HUES48 (cell line): ENCODE results near the gene CMTM8.
A peak's percentile ranks its signal among the peaks of the same experiment; 100 is the strongest.

Experiments
- H3K27ac ChIP-seq: one replicate; pipeline ENCODE4 v1.7.0; 2013; ENCODE audit warnings: low read depth, low read length, inconsistent platforms
- H3K27me3 ChIP-seq: 2 replicates; pipeline ENCODE4 v1.6.1; 2013; ENCODE audit warnings: mild to moderate bottlenecking, low read length; ENCODE audit not compliant: control insufficient read depth, insufficient read depth
- H3K36me3 ChIP-seq: 2 replicates; pipeline ENCODE4 v1.6.1; 2013; ENCODE audit warnings: low read length; ENCODE audit not compliant: control insufficient read depth, insufficient read depth
- H3K4me1 ChIP-seq: 2 replicates; pipeline ENCODE4 v1.6.1; 2013; ENCODE audit warnings: mild to moderate bottlenecking, low read length; ENCODE audit not compliant: control insufficient read depth, insufficient read depth
- H3K4me3 ChIP-seq: 2 replicates; pipeline ENCODE4 v1.5.1; 2013; ENCODE audit warnings: mild to moderate bottlenecking, low read depth, low read length
- H3K9ac ChIP-seq: 2 replicates; pipeline ENCODE4 v1.6.1; 2013; ENCODE audit warnings: mild to moderate bottlenecking, low read depth, low read length, moderate library complexity
- H3K9me3 ChIP-seq: 2 replicates; pipeline ENCODE4 v1.6.1; 2013; ENCODE audit warnings: low read length; ENCODE audit not compliant: control insufficient read depth, insufficient read depth

The CMTM8 gene

DNA sequence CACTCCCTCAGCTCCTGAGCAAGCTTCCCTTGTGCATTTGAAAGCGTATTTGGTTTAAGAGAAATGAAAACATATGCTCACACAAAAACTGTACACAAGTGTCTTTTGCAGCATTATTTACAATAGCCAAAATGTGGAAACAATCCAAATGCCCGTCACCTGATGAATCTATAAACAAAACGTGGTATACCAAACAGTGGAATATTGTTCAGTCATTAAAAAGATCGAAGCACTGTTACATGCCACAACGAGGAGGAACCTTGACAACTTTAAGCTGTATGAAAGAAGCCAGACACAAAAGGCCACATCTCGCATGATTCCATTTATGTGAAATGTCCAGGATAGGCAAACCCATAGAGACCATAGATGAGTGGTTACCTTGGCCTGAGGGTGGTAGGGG is 81.6 kb downstream of the CMTM8 start:
- H3K9me3 ChIP-seq, result no peaks in the 10 kb centered on the region
- H3K4me1 ChIP-seq, result peaks cover 30% of the 10 kb centered on the region
- H3K27ac ChIP-seq, result no peak overlapping the region
- H3K4me3 ChIP-seq, result no peak overlapping the region
- H3K36me3 ChIP-seq, result no peaks in the 10 kb centered on the region
- H3K9ac ChIP-seq, result no peak overlapping the region
- no peaks in the 10 kb centered on the region for H3K27me3 ChIP-seq

DNA sequence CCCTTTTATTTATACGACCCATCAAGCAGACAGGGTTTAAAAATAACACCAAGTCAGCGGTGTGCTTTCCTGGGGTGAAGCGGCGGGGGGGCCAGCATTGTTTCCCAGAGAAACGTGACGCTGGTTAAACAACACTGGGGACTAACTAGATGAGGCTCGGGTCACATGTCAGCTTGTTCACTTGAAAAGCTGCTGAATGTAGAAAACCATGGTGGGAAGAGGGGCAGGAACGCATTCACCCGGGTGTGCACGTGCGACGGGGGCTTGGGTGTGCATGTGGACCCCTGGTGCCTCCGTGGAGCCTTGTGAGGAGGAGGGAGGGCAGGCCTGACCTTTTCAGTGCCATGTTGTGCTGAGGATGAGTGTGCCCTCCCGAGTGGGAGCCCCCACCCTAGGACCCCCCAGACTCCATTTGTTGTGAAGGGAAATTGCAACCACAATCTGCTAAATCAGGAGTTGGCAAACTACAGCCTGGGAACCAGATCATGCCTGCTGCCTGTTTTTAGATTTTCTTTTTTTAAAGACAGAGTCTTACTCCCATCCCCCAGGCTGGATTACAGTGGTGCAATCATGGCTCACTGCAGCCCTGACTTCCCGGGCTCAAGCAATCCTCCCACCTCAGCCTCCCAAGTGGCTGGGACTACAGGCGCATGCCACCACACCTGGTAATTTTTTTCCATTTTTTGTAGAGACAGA is 82.8 kb downstream of the CMTM8 start:
- no peaks in the 10 kb centered on the region for H3K9me3 ChIP-seq
- H3K9ac ChIP-seq, result 0 out of 2 replicates have a peak overlapping the region, but pooled peaks have one; percentile 13
- no peaks in the 10 kb centered on the region for H3K27me3 ChIP-seq
- H3K36me3 ChIP-seq, result no peaks in the 10 kb centered on the region
- H3K27ac ChIP-seq, result peak overlapping the region; percentile 69
- no peak overlapping the region for H3K4me3 ChIP-seq
- peaks cover 41% of the 10 kb centered on the region for H3K4me1 ChIP-seq

- Histone ChIP-seq H3K4me1 (peaks cover 41% of the 10 kb centered on the region), H3K27ac (no peak overlapping the region), H3K27me3 (no peaks in the 10 kb centered on the region), H3K9ac (no peak overlapping the region), H3K9me3 (no peaks in the 10 kb centered on the region), H3K36me3 (no peaks in the 10 kb centered on the region), H3K4me3 (no peak overlapping the region)
Measured at GRCh38 chr3:32322311-32322710, 83.8 kb downstream of the CMTM8 start.

GRCh38 chr3:32323604-32324003 is 85.1 kb downstream of the CMTM8 start:
- no peaks in the 10 kb centered on the region for H3K36me3 ChIP-seq
- no peaks in the 10 kb centered on the region for H3K27me3 ChIP-seq
- peaks cover 41% of the 10 kb centered on the region for H3K4me1 ChIP-seq
- no peak overlapping the region for H3K27ac ChIP-seq
- no peaks in the 10 kb centered on the region for H3K9me3 ChIP-seq
- H3K9ac ChIP-seq, result no peak overlapping the region
- no peak overlapping the region for H3K4me3 ChIP-seq

- Histone ChIP-seq H3K9ac (no peak overlapping the region), H3K36me3 (no peaks in the 10 kb centered on the region), H3K4me1 (peaks cover 38% of the 10 kb centered on the region), H3K9me3 (no peaks in the 10 kb centered on the region), H3K27me3 (no peaks in the 10 kb centered on the region), H3K4me3 (no peak overlapping the region), H3K27ac (peak overlapping the region; percentile 26)
Measured at GRCh38 chr3:32325201-32325600, 86.7 kb downstream of the CMTM8 start.

GRCh38 chr3:32325927-32326326 is 87.4 kb downstream of the CMTM8 start:
- Histone ChIP-seq H3K9ac (no peak overlapping the region), H3K36me3 (no peaks in the 10 kb centered on the region), H3K27ac (peak overlapping the region; percentile 26), H3K4me1 (peaks cover 31% of the 10 kb centered on the region), H3K4me3 (no peak overlapping the region), H3K27me3 (no peaks in the 10 kb centered on the region), H3K9me3 (no peaks in the 10 kb centered on the region)

GRCh38 chr3:32326795-32327194 is 88.3 kb downstream of the CMTM8 start:
- H3K9me3 ChIP-seq, result no peaks in the 10 kb centered on the region

GRCh38 chr3:32334675-32335074 is 96.2 kb downstream of the CMTM8 start:
- no peaks in the 10 kb centered on the region for H3K36me3 ChIP-seq
- H3K4me1 ChIP-seq, result peaks cover 13% of the 10 kb centered on the region; the same call in 1 of the 2 replicates
- H3K4me3 ChIP-seq, result no peak overlapping the region
- no peaks in the 10 kb centered on the region for H3K9me3 ChIP-seq
- H3K9ac ChIP-seq, result no peak overlapping the region
- H3K27me3 ChIP-seq, result no peaks in the 10 kb centered on the region
- no peak overlapping the region for H3K27ac ChIP-seq

More at GRCh38 chr3:32326795-32327194, 88.3 kb downstream of the CMTM8 start:
- Histone ChIP-seq H3K36me3 (no peaks in the 10 kb centered on the region), H3K4me3 (no peak overlapping the region), H3K4me1 (peaks cover 24% of the 10 kb centered on the region), H3K27me3 (no peaks in the 10 kb centered on the region), H3K27ac (no peak overlapping the region), H3K9ac (no peak overlapping the region)

- no peaks in the 10 kb centered on the region for H3K27me3 ChIP-seq
- no peak overlapping the region for H3K27ac ChIP-seq
- H3K9ac ChIP-seq, result no peak overlapping the region
- H3K4me3 ChIP-seq, result no peak overlapping the region
- H3K4me1 ChIP-seq, result peaks cover 13% of the 10 kb centered on the region; the same call in 1 of the 2 replicates
- H3K36me3 ChIP-seq, result no peaks in the 10 kb centered on the region
- no peaks in the 10 kb centered on the region for H3K9me3 ChIP-seq
Measured at GRCh38 chr3:32335365-32336112, 97.1 kb downstream of the CMTM8 start.

DNA sequence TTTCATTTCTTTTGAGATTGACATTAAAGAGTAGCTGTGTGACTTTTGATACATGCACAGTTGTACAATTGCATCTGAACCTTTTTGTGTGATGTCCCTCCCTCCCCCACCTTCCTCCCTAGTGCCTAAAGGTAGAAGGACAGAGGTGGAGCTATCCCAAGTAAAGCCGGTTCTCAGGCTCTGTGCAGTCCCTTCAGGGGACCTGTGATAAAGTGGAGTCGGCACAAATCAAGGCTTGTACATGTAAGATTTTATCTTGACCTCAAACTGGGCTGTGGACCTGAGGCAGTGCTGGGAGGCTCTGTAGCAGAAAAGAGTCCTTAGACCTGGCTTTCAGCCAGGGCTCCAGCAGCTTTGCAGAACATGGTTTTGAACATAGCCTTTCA is 97.6 kb downstream of the CMTM8 start:
- Histone ChIP-seq H3K36me3 (no peaks in the 10 kb centered on the region), H3K27me3 (no peaks in the 10 kb centered on the region), H3K4me3 (no peak overlapping the region), H3K9me3 (no peaks in the 10 kb centered on the region), H3K27ac (no peak overlapping the region), H3K9ac (no peak overlapping the region), H3K4me1 (peaks cover 13% of the 10 kb centered on the region; the same call in 1 of the 2 replicates)

DNA sequence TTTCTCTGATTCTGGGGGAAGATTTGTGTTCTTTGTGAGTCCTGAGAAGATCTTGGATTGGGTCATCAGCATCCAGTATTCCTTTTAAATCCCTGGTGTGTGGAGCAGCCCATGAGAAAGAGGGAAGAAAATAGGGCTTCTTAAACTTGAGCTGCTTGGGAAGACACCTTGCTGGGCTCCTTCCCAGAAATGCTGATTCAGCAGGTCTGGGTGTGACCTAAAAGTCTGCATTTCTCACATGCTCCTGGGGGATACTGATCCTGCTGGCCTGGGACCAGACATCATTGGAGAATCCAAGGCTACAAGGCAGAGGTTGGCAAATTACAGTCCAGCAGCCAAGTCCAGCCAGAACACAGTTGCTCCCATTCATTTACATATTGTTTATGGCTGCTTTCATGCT is 99.0 kb downstream of the CMTM8 start:
- Histone ChIP-seq H3K27ac (no peak overlapping the region), H3K4me1 (peaks cover 7% of the 10 kb centered on the region; the same call in 1 of the 2 replicates), H3K4me3 (no peak overlapping the region), H3K9ac (no peak overlapping the region), H3K9me3 (no peaks in the 10 kb centered on the region), H3K27me3 (no peaks in the 10 kb centered on the region), H3K36me3 (no peaks in the 10 kb centered on the region)
